Inflammatory macrophage treated with lipopolysaccharide for 1 hour (primary cell): ENCODE measurements around the gene SLC37A1.

Experiments used
- DNase-seq, 2 donors: peaks; one replicate each; pipeline ENCODE4 v3.0.0-alpha.2; 2020 to 2022

Gene SLC37A1

DNA sequence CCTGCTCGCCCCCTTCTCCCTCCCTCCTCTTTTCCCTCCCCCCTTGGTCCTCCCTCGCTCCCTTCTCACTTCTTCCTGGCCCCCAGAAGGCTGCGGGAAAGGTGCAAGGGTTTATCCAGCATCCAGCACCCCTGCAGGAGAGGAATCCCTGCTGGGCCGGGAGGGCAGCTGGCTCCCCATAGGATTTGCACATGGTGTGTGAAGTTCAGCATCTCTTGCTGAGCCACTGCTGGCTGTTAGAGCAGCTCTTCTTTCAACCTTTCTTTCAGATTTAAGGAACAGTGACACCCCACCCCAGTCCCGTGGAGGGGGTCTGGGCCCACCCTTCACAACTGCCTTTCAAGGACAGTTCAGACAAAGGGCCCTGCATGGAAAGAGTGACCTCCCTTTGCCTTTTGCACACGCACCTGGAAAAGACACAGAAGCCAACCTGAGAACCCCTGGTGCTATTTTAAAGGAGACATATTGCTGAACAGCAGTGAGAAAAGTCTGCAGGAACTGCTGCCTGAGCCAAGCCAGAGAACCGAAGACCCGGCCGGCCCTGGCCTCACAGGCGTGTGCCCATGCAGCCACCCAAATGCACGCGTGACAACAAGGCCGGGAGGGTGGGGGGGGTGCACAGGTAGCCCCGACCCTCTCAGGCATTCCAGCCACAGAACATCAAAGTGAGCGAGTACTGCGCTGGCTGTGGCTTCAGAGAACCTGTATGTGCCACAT, 66.6 kb downstream of the SLC37A1 start:
- DNase-seq = no peak

DNA sequence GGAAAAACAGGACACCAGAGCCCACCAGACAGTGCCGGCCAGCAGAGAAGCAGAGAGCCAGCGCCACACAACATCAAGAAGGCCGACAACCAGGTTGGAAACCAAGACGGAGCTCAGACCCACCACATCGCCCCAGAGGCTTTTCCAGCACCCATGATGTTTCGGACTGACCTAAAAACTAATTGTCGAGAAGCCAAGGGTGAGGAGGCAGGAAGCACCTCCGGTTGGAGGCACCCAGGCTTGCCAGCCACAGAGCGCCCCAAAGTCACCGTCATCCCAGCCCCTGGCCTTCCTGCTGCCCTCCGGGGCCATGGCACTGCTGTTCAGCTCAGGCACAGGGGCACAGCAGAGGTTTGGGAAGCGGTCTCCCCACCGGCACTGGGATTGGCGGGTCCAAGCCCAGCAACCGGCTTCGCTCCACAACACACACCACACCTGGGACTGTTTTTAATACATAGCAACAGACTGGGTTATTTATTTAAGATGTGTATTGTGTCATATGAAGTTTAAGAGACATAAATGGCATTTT, 67.2 kb downstream of the SLC37A1 start:
- no peak for DNase-seq

DNA sequence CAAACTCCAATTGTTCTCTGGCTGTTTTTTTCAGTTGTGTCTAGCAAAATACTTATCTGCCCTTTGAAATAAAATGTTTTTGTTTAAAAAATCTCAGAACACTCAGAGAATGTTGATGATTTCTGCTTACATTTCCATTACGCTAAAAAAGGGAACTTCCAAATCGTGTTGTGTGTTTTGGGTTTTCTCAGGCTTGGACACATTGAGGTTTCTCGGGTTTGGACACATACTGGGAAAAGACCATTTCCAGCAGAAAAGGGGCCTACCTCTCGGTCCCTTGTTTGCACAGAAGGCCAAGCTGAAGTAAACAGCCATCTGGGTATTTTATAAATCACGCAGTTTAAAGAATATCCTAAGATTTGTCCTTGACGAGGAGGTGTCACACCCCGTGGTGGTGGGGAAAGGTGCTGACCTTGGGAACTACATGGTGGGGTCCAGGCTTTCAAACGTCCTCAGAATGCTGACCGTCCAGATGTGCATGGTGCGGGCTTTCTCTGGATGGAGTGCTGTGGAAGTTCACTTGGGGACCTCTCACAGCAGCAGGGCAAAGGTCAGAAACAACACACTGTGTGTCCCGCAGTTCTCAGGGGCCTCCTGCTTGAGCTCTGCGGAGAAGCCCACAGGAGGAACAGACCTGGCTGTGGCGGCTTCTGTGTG, 67.8 kb downstream of the SLC37A1 start:
- DNase-seq = no peak

DNA sequence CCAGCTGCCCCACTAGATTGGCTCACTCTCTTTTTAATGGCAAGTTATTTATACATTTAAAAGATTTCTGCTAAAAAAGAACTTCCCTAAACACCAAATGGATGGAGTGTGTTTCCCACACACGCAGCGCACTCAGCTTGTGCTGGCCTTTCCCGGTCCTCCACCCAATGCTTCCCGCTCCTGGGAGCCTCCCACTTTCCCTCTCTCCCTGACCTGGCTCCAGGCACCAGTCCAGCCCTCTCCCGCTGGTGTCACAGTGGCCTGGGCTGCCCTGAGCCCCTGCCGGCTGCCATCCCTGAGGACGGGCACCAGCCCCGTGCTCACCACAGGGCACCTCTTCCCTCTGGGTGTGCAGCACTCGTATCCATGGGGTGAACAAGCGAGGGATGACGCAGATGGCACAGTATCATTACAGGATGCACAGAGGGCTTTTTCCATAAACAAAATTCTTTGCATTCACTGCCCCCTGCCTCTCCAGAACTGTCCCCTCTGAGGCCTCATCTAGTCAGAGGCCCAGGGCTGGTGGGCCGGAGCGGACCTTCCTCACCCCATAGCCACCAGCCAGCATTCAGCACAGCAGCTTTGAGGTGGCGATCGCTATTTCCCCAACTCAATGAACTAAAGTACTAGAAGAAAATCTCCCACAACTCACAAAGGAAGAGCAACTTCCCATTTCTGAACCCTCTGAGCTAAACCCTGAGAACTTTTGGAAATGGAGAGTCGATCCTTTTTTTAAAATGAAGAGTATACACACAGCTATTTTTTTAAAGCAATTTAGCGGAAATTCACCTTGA, 68.5 kb downstream of the SLC37A1 start:
- DNase-seq = no peak

- no peak for DNase-seq
Measured at GRCh38 chr21:42582787-42583476, 69.3 kb downstream of the SLC37A1 start.

DNA sequence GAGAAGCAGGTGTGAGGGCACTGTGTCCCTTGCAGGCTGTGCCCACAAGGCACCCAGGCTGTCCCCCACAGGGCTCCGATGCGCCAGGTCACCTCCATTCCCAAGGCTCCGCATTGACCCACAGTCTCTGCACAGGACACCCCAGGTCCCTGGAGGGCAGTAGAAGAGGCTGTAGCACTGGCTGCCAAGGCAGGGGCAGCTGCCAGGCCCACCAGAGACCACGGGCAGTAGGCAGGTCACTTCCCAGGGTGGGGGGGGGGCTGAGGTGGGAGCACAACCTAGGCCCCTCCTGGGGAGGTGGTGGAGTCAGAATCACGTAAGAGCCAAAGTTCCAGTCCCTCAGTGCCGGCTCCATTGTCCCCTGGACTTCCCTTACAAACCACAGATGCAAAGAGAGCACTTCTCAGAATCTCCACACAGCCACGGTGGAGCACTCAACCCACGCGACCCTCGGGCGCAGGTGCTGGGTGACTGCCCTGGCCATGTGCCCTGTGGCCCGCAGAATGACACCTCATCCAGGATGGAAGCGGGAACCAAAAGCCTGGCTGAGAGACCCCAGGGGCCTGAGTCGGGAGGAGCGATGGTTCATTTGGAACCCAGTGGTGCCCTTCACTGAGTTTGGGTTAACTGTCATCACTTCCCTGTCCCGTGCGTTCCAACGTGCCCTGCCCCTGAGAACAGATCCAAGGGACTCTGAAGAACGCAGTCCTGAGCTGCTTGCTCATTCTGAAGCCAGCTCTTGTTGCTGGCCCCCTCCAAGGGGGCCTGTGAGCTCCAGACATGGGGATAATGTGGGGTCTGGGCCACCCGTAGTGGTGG, 70.0 kb downstream of the SLC37A1 start:
- DNase-seq = no peak

- DNase-seq = no peak
Measured at GRCh38 chr21:42584296-42584641, 70.6 kb downstream of the SLC37A1 start.

- no peak for DNase-seq
Measured at GRCh38 chr21:42585881-42586280, 72.2 kb downstream of the SLC37A1 start.

- no peak for DNase-seq
Measured at GRCh38 chr21:42586406-42586805, 72.8 kb downstream of the SLC37A1 start.

DNA sequence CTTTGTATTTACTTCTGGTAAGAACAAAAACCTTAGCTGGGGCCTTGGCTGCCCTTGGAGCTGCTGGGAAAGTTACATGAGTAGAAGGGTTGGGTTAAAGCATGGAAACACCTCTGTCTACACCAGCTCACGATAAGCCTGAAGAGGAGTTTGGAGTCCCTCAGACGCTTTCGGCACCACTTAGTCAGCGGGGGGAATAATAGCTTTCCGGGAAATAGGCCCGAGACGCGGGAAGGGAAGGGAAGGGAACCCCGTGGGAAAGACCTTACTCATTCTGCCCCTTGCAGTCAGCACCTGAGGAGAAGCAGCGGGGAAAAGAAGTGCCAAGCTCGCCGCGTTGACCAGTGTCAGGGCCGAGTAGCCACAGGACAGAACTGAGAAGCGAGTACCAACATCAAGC, 73.4 kb downstream of the SLC37A1 start:
- no peak for DNase-seq

- DNase-seq = no peak
Measured at GRCh38 chr21:42590431-42591131, 76.9 kb downstream of the SLC37A1 start.

DNA sequence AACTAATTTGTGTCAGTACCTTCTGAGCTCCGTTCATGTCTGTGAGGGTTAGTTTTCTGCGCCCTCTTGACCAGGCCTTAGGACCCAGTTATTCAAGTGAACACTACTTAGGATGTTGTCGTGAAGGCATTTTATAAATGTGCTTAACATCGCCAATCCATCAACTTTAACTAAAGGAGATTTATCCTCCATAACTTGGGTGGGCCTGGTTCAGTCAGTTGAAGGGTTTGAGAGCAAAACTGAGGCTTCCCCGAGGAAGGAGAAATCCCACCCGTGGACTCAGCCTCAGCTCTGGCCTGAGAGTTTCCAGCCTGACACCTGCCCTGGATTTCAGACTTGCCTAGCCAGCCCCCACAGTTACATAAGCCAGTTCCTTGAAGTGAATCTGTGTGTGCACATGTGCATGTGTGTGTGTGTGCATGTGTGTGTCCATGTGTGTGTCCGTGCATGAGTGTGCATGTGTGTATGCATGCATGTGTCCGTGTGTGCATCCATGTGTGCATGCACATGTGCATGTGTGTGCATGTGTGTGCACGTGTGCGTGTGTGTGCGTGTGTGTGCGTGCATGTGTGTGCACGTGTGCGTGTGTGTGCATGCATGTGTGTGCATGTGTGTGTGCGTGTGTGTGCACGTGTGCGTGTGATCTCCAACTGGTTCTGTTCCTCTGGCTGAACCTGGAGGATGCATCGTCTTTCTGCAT, 77.7 kb downstream of the SLC37A1 start:
- no peak for DNase-seq

GRCh38 chr21:42592156-42592820, 78.6 kb downstream of the SLC37A1 start:
- DNase-seq = no peak

DNA sequence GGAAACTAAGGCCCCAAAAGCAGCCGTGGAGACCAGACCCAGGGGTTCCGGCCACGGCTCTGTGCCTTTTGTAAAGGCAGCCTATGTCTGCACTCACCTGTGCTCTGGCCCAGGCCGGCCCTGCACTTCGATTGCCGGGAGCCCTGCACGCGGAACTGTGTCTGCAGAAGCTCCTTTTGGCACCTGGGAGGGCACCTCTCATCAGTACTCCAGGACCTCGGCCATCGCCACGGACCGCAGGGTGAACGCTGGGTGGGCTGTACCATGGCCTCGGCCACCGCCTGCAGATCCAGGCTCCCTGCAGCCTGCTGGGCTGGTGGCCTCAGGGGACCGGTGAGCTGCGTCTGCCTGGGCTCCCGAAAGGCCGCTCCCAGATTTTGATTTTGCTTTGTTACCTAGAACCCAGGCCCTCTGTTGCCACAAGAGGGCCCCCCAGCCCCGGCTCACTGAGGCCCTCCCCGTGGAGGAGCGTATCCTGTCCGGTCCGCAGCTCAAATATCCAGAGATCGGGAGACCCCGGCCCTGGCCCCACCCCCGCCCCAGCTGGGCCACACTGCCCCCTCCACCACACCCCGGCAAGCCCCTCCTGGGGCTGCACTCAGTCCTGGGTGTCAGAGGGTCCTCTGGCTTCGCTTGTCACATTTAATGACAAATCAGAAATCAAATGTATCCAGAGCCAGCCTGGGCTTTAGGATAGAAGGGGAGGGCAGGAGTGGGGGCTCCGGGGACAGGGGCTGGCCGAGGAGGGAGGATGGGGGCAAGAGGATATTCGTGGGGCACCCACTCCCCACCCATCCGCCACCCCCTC, 79.6 kb downstream of the SLC37A1 start:
- DNase-seq = peak; percentile 17 to 45

GRCh38 chr21:42594616-42595282, 81.1 kb downstream of the SLC37A1 start:
- no peak for DNase-seq

DNA sequence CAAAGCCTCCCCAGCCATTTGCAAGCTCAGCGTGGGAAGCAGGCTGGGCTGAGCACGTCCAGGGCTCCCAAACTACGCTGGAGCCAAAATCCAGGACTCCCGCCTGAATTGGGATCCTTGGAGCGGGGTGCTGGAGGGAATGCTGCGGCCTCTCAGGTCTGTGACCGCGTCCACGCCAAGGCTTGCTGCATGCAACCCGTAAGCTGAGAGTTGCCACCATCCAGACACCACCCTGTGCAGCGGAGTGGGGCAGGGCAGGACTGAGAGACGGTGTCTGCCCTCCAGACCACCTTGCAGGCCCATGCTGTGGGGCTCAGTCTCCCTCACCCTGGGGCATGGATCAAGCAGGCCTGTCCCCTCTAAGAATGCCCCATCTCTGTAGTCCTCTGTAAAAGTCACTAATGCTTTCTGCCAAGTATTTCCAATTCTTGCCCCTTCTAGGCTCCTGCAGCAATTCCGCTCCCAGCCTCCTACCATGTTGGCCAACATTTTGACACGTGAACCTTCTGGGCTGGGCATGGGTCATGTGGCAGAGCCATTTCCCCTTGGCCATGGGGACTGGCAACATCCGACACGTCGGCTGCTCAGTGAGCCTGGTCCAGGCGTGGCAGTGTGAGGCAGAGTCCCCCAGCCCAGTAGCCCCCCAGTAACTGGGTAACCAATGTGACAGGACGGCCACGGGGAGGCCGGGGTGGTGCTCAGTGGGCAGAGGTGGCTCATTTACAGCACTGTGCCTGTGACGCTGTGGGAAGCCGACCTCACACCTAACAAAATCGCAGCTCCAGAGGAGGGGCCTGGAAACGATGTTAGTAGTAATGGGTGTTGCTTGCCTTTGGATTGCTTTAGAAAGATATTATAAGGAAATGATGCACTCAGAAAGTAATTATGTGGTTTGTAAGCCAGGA, 81.9 kb downstream of the SLC37A1 start:
- DNase-seq = no peak

- DNase-seq = no peak
Measured at GRCh38 chr21:42596657-42597056, 83.0 kb downstream of the SLC37A1 start.
